GM10248 (cell line): Measurements from ENCODE around the gene CINP.
A peak's percentile ranks its signal among the peaks of the same experiment; 100 is the strongest.

Source experiments
- CTCF ChIA-PET: fragments of 300-600 bp; sonication (Branson Sonifier 250); formaldehyde crosslinking; extraction: SDS; loops from one replicate; lab custom pipeline; 2021; ENCODE audit warnings: antibody characterized with exemption; lab: Yijun Ruan, JAX
- POLR2A ChIA-PET: fragments of 350-650 bp; sonication (Branson Sonifier 250); formaldehyde crosslinking; extraction: SDS; loops from one replicate; lab custom pipeline; 2020; ENCODE audit warnings: antibody characterized with exemption; lab: Yijun Ruan, JAX
- DNase-seq: peaks from one replicate; pipeline ENCODE4 v3.0.0; 2012; ENCODE audit errors: extremely low spot score
- TF ChIP-seq, protein P1 (sequence below): IDR thresholded peaks from 2 replicates; pipeline ENCODE4 v1.5.1; 2012; ENCODE audit warnings: mild to moderate bottlenecking, low read depth; ENCODE audit errors: extremely low read depth, missing control alignments, control extremely low read depth

Gene CINP

DNA sequence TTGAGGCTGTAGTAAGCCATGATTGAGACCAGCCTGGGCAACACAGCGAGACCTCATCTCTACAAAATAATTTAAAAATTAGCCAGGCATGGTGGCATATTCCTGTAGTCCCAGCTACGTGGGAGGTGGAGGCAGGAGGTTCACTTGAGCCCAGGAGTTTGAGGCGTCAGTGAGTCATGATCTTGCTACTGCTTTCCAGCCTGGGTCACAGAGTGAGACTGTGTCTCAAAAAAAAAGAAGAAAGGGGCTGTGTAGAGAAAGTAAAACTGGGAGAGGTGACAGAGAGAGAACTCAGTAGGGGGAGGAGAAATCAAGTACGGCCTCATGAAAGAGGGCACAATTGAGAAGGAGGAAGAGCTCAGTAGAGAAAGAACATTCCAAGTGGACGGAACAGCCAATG is 12.4 kb upstream of the CINP start:
- CTCF ChIA-PET = interaction anchor here (1.4 to 1.5 kb wide), 2 partner anchors 8 to 15 kb away, joined by 5 read pairs; no protein-coding TSS in a partner anchor

DNA sequence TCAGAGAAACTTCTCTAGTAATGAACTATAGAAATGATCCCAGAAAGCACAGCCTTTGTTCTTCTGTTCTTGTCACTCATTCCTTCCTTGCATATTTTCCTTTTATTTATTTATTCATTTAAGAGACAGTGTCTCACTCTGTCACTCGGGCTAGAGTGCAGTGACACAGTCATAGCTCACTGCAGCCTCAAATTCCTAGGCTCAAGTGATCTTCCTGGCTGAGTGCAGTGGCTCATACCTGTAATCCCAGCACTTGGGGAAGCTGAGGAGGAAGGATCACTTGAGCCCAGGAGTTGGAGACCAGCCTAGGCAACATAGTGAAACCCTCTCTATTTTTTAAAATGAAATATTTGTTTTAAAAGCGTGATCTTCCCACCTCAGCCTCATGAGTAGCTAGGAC is 11.6 kb upstream of the CINP start:
- CTCF ChIA-PET = no interaction called here
- TF ChIP-seq, protein P1, sequence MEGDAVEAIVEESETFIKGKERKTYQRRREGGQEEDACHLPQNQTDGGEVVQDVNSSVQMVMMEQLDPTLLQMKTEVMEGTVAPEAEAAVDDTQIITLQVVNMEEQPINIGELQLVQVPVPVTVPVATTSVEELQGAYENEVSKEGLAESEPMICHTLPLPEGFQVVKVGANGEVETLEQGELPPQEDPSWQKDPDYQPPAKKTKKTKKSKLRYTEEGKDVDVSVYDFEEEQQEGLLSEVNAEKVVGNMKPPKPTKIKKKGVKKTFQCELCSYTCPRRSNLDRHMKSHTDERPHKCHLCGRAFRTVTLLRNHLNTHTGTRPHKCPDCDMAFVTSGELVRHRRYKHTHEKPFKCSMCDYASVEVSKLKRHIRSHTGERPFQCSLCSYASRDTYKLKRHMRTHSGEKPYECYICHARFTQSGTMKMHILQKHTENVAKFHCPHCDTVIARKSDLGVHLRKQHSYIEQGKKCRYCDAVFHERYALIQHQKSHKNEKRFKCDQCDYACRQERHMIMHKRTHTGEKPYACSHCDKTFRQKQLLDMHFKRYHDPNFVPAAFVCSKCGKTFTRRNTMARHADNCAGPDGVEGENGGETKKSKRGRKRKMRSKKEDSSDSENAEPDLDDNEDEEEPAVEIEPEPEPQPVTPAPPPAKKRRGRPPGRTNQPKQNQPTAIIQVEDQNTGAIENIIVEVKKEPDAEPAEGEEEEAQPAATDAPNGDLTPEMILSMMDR = no peak
- DNase-seq = no peak
- POLR2A ChIA-PET = no interaction called here

More for the DNA sequence above, 12.4 kb upstream of the CINP start:
- no peak for DNase-seq
- POLR2A ChIA-PET = no interaction called here
- TF ChIP-seq, protein P1 = no peak

DNA sequence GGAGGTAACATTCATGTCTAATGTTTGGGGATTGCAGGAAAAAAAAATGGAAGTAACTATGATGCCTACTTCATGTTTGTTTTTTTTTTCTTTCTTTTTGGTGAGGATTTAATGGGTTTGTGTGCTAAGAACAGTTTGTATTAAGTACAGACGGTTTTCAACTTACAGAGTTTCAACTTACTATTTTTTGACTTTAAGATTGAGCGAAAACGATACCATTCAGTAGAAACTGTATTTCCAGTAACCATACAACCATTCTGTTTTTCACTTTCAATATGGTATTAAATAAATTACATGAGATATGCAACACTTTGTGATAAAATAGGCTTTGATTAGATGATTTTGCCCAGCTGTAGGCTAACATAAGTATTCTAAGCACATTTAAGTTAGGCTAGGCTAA is 10.4 kb upstream of the CINP start:
- ChIA-PET POLR2A (no interaction called here), CTCF (interaction anchor here (1.6 kb wide), 1 partner anchor 8 kb away, joined by 4 read pairs; no protein-coding TSS in a partner anchor)
- DNase-seq = no peak
- TF ChIP-seq, protein P1 = no peak

DNA sequence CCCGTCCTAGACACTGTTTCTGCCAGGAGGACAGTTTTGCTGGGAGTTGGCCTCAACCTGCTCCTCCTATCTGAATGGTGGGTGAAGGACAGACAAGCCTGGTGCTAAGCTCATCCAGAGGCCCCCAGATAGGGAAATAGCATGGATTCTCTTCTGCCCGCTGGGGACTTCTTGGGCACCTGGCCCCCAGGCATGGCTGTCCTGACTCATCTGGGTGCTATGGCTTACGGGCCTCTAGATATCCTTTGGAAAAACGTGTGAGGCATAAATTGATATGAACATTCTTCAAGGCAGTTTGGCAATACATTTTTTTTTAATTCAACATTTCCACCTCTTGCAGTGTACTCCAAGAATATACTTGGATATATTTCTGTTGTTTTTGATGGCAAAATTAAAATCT is 8.7 kb upstream of the CINP start:
- no peak for DNase-seq
- TF ChIP-seq, protein P1 = no peak
- ChIA-PET POLR2A (no interaction called here), CTCF (interaction anchor here (1.4 to 1.6 kb wide), 2 partner anchors 10 to 21 kb away, joined by 4 read pairs; no protein-coding TSS in a partner anchor)

DNA sequence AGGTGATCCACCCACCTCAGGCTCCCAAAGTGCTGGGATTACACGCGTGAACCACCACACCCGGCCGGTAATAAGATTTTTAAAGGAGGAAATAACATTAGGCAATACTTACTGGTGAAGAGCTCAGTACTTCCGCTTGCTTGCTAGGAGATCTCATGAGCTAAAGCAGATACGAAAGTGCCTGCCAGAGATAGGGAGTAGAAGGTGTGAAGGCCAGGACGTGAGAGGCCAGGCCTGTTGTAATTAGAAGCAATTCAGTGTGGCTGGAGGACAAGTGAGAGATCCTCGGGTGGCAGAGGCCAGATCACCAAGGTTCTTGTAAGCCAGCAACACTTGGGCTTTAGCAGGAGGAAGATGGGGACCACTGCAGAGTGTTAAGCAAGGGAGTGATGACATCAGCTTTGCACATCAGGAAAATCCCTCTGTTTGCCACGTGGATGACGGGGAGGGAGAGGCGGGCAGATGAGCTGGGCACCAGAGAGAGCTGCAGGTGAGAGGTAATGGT is 7.7 kb upstream of the CINP start:
- DNase-seq = no peak
- ChIA-PET POLR2A (no interaction called here), CTCF (interaction anchor here (1.4 kb wide), 1 partner anchor 22 kb away, joined by 4 read pairs; no protein-coding TSS in a partner anchor)
- TF ChIP-seq, protein P1 = no peak

DNA sequence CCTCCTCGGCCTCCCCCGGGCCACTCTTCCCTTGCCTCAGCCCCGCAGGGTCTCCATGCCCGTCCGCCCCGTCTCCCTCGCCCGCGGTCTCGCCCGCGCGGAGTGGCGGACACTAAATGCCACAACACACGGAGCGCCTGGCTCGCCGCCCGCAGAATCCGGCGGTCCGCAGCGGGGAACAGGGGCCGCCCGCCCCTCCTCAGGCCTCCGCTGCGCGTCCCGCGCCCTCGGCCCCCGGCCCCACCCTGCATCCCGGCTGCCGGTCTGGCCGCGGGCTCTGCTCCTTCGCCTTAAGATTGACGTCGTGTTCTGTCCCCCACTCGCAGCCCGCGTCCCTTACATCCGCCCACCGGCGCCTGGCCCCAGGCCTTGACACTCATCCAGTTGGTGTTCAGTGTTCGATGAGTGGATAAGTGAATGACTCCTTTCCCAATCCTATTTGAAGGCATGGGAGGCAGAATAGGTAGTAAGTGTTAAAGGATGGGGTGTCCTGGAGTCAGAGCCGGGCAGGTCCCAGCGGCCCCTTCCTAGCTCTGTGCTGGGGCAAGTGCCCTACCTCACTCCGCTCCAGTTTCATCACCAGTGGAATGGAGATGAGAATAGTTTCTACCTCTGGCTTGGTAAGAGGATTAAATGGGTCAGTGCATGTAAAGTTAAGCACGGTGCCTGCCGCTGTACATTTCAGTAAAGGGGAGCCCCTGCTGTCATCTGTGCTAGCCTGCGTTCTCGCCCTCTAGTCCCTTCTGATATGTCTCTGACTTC is 673 bp upstream of the CINP start:
- ChIA-PET CTCF (interaction anchor here (1.3 kb wide), 2 partner anchors 73 to 153 kb away, joined by 3 read pairs; no protein-coding TSS in a partner anchor), POLR2A (interaction anchor here (0.7 kb wide), 1 partner anchor 538 kb away, joined by 3 read pairs; no protein-coding TSS in a partner anchor)
- TF ChIP-seq, protein P1 = no peak
- DNase-seq = peak; percentile 32
